HG03159 (cell line): ENCODE measurements around the gene MTCH1.
"Not testable (repeated sequence)": the region's sequence is repeated elsewhere in the genome, so short reads cannot be mapped to it uniquely, and the experiment has no call there.

Experiments
- ATAC-seq: cut with Tn5 transposase; IDR thresholded peaks from one replicate; pipeline ENCODE4 v1.9.1; 2021; ENCODE audit warnings: mild to moderate bottlenecking, moderate library complexity; ENCODE audit not compliant: unreplicated experiment

Gene MTCH1

GRCh38 chr6:36999061-36999750 is 13.2 kb upstream of the MTCH1 start:
- no peak for ATAC-seq

- no peak for ATAC-seq
These were observed 12.7 kb upstream of the MTCH1 start for GRCh38 chr6:36998723-36999038.

GRCh38 chr6:36997811-36998722 is 12.1 kb upstream of the MTCH1 start:
- no peak for ATAC-seq

- ATAC-seq: not testable (repeated sequence)
These were observed 4.4 kb upstream of the MTCH1 start for GRCh38 chr6:36990401-36990800.

GRCh38 chr6:36989264-36989663 is 3.3 kb upstream of the MTCH1 start:
- ATAC-seq: no peak

- peak; percentile 11 for ATAC-seq
These were observed 680 bp upstream of the MTCH1 start for GRCh38 chr6:36986704-36987047.

- no peak for ATAC-seq
These were observed 584 bp downstream of the MTCH1 start for GRCh38 chr6:36985417-36985807.

- no peak for ATAC-seq
These were observed 1.2 kb downstream of the MTCH1 start for GRCh38 chr6:36984581-36985416.

- no peak for ATAC-seq
These were observed 2.5 kb downstream of the MTCH1 start for GRCh38 chr6:36983538-36983937.

GRCh38 chr6:36980876-36981619 is 4.9 kb downstream of the MTCH1 start:
- no peak for ATAC-seq

GRCh38 chr6:36980129-36980528 is 5.9 kb downstream of the MTCH1 start:
- no peak for ATAC-seq

- no peak for ATAC-seq
These were observed 6.7 kb downstream of the MTCH1 start for GRCh38 chr6:36979347-36979742.

- no peak for ATAC-seq
These were observed 7.3 kb downstream of the MTCH1 start for GRCh38 chr6:36978421-36979346.

- no peak for ATAC-seq
These were observed 8.5 kb downstream of the MTCH1 start for GRCh38 chr6:36977470-36977941.

GRCh38 chr6:36976931-36977330 is 9.1 kb downstream of the MTCH1 start:
- no peak for ATAC-seq

- ATAC-seq: no peak
These were observed 9.5 kb downstream of the MTCH1 start for GRCh38 chr6:36976509-36976908.

GRCh38 chr6:36976007-36976264 is 10.1 kb downstream of the MTCH1 start:
- no peak for ATAC-seq

- ATAC-seq: no peak
These were observed 10.6 kb downstream of the MTCH1 start for GRCh38 chr6:36975231-36976006.

GRCh38 chr6:36973647-36974046 is 12.3 kb downstream of the MTCH1 start:
- ATAC-seq: no peak
